Omental fat pad (tissue), 4 donors: ENCODE results near the gene CTCFL. TPM values are rescaled to one million over a fixed set of nuclear protein-coding genes. Genes with fewer than 3 reads are reported as not detected.

Source experiments
- ATAC-seq: fragments of 150-250 bp; one replicate; pipeline ENCODE4 v1.9.1; 2016; ENCODE audit warnings: mild to moderate bottlenecking, moderate library complexity; ENCODE audit not compliant: low FRiP score
- DNase-seq: peaks from one replicate; pipeline ENCODE4 v3.0.0-alpha.2; 2019; ENCODE audit warnings: low spot score
- total RNA-seq, 4 donors: library from RNA; depleted of rRNA; stranded (reverse); fragments of >200 nt; gene quantifications; one replicate each; pipeline ENCODE4 v1.1.0, GENCODE V29; 2016
- TF ChIP-seq, protein P1 (sequence below), 3 donors: fragments of 450-650 bp; IDR thresholded peaks; one replicate each; pipeline ENCODE4 v1.5.1; 2016 to 2017; ENCODE audit warnings: antibody characterized with exemption in 3 of 3, mild to moderate bottlenecking in 3 of 3, moderate library complexity in 2 of 3

CTCFL gene
- total RNA-seq, 4 donors from 2014 or later, result not detected

DNA sequence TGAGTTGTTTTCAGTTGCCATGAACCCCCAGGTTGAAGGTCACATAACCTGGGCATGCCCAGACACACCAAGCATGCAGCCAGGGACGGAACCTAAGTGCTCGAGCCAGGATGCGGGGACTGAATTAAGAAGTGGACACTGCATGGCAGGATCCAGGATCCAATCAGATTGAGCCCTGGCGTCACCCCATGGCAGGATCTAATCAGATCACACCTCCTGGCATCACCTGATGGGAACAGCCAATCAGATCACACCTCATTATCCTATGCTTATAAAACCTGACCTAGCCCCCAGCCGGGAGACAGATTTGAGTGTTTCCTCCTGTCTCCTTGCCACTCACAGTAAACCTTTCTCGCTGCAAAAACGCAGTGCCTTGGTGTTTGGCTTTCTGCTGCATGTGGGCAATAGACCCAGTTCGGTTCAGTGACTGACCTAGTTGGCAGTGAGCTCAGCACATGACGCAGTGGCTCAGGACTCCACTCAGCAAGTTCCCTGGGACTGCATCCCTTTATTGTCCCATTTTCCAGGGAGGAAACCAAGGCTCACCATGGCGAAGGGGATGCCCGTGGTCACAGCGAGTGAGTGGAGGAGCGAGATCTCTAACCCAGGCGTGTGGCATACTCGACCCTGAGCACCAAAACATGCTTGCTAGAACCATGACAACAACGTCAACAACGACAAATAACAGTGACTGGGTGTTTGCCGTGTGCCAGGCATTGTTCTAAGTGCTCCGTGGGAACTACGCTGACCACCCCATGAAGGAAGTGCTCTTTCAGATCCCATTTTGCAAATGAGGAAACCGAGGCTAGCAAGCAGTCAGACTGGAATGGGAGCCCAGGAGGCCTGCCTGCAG is 67.5 kb downstream of the CTCFL start:
- TF ChIP-seq, protein P1, sequence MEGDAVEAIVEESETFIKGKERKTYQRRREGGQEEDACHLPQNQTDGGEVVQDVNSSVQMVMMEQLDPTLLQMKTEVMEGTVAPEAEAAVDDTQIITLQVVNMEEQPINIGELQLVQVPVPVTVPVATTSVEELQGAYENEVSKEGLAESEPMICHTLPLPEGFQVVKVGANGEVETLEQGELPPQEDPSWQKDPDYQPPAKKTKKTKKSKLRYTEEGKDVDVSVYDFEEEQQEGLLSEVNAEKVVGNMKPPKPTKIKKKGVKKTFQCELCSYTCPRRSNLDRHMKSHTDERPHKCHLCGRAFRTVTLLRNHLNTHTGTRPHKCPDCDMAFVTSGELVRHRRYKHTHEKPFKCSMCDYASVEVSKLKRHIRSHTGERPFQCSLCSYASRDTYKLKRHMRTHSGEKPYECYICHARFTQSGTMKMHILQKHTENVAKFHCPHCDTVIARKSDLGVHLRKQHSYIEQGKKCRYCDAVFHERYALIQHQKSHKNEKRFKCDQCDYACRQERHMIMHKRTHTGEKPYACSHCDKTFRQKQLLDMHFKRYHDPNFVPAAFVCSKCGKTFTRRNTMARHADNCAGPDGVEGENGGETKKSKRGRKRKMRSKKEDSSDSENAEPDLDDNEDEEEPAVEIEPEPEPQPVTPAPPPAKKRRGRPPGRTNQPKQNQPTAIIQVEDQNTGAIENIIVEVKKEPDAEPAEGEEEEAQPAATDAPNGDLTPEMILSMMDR (IDR thresholded peaks at IDR 0.05), result no peak
- DNase-seq (no peak), ATAC-seq (no peak)

DNA sequence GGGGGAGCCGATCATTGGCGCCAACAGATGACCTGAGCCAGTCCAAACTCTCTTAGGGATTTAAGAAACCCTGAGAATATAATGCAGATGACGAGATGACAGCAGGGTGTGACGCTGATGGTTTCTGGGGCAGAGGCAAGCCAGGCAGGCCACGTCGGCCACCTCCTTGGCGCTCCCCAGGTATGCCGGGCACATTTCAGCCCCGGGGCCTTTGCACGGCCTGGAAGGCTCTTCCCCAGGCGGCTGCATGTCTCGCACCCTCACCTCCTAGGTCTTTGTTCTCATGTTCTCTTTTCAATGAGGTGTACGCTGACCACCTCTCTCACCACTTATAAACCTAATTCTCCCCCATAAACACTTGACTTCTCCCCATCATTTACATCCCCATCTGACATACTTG is 68.8 kb downstream of the CTCFL start:
- TF ChIP-seq, protein P1 (IDR thresholded peaks at IDR 0.05), result no peak
- DNase-seq, result no peak
- no peak for ATAC-seq

- TF ChIP-seq, protein P1 (IDR thresholded peaks at IDR 0.05), result no peak
- no peak for DNase-seq
- no peak for ATAC-seq
Observed at GRCh38 chr20:57455386-57455785, 69.6 kb downstream of the CTCFL start.

DNA sequence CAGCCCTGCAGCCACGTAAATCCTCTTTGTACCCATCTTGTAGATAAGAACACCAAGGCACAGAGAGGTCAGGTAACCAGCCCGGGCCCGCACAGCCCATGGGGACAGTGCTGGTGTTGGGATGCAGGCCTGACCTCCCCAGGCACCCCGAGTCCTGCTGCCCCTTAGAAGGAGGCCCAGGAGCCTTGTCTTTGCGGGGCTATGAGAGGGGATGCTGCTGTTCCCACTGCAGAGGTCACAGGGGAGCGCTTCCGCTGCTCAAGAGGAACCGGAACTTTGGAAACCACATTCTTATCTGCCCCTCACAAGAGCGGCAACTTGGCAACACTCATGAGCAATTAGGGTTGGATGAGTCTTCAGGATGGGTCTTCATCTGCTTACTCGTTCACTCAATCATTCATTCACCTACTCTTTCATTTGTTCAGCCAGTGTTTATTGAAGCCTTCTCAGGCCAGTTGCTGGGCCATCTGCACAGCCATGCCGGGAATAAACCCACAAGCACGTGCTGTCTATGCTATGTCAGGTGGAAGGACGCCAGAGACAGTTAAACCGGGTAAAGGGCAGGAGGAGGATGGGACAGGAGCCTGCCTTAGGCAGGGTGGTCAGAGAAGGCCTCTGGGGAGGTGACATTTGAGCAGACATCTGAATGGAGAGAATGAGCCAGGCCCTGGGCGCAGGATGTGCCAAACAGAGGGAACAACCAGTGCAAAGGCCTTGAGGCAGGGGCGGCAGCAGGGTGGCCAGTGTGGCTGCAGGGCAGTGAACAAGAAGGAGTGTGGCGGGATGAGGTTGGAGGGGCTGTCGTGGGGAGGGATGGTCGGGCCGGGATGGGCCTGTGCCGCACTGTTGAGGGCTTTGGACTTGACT is 72.9 kb downstream of the CTCFL start:
- ATAC-seq (no peak), DNase-seq (no peak)
- TF ChIP-seq, protein P1 (IDR thresholded peaks at IDR 0.05), result no peak

DNA sequence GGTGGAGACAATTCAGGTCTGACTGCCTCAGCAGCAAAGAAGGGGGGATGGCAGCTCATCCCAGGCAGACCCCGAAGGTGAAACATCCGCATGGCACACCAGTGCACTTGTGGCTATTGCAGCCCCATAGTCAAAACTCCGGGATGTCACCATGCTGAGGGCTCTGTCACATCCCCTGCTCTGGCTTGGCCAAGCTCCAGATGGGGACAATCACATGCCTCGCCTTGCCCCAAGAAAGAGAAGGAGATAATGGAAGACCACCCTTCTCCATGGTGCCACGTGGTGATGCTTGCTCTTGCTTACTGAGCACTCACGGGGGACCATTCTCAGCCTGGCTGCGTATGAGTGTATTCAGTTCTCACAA is 73.5 kb downstream of the CTCFL start:
- DNase-seq (no peak), ATAC-seq (no peak)
- TF ChIP-seq, protein P1 (IDR thresholded peaks at IDR 0.05), result no peak

- no peak for DNase-seq
- TF ChIP-seq, protein P1 (IDR thresholded peaks at IDR 0.05), result no peak
- ATAC-seq, result no peak
Observed at GRCh38 chr20:57450931-57451330, 74.0 kb downstream of the CTCFL start.
